HL-60 (cell line): ENCODE measurements around the gene MYADML2.

ENCODE experiments used
- POLR2AphosphoS5 ChIP-seq: IDR thresholded peaks from 2 replicates; pipeline ENCODE4 v1.6.1; 2012; ENCODE audit warnings: low read depth
- TF ChIP-seq, protein P1 (sequence below): IDR thresholded peaks from one replicate; pipeline ENCODE4 v1.5.1; 2011; ENCODE audit warnings: low read length, control low read depth, inconsistent platforms; ENCODE audit not compliant: insufficient read depth

DNA sequence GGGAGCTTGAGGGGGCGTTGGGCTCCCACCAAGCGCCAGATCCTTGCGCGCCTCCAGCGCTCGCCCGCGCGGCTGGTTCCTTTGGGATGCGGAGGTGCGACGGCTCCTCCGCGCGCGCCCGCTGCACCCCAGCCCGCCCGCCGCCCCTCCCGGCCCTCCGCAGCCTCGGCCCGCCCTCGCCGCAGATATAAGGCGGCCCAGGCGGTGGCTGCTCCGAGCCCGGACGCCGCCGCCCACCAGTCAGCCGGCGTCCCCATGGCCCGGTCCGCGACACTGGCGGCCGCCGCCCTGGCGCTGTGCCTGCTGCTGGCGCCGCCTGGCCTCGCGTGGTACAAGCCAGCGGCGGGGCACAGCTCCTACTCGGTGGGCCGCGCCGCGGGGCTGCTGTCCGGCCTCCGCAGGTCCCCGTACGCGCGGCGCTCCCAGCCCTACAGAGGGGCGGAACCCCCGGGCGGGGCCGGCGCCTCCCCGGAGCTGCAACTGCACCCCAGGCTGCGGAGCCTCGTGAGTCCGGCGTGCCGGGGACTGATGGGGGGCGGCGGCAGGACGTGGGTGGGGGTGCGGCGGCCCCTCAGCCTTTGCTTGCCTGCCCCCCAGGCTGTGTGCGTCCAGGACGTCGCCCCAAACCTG, 44.9 kb downstream of the MYADML2 start, which contains the start of gene NPB:
- TF ChIP-seq, protein P1, sequence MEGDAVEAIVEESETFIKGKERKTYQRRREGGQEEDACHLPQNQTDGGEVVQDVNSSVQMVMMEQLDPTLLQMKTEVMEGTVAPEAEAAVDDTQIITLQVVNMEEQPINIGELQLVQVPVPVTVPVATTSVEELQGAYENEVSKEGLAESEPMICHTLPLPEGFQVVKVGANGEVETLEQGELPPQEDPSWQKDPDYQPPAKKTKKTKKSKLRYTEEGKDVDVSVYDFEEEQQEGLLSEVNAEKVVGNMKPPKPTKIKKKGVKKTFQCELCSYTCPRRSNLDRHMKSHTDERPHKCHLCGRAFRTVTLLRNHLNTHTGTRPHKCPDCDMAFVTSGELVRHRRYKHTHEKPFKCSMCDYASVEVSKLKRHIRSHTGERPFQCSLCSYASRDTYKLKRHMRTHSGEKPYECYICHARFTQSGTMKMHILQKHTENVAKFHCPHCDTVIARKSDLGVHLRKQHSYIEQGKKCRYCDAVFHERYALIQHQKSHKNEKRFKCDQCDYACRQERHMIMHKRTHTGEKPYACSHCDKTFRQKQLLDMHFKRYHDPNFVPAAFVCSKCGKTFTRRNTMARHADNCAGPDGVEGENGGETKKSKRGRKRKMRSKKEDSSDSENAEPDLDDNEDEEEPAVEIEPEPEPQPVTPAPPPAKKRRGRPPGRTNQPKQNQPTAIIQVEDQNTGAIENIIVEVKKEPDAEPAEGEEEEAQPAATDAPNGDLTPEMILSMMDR = no peak
- no peak; the same call in 1 of the 2 replicates for TF ChIP-seq POLR2AphosphoS5
